ENCODE data around the gene ACTL6B. TPM values are rescaled to one million over a fixed set of nuclear protein-coding genes. Genes with fewer than 3 reads are reported as not detected.

ACTL6B gene
- total and polyA plus RNA-seq, 2 of the 13 experiments (the other 11 are each of a cell fraction or from before 2014, with no cell fraction given) = not detected

- TF ChIP-seq, protein P1, sequence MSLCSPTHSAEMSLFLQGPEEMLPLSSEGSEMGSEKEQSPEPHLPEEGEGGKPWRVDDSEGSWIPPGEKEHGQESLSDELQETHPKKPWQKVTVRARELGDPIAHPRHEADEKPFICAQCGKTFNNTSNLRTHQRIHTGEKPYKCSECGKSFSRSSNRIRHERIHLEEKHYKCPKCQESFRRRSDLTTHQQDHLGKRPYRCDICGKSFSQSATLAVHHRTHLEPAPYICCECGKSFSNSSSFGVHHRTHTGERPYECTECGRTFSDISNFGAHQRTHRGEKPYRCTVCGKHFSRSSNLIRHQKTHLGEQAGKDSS (CRISPR knock-in tag; IDR thresholded peaks at IDR 0.05; ENCODE audit: borderline replicate concordance, low read depth) = 0 out of 2 replicates have a peak, but pooled peaks have one; percentile 27
- peak; percentile 74 for TF ChIP-seq ELF1 (CRISPR knock-in tag; IDR thresholded peaks at IDR 0.05)
- TF ChIP-seq, protein P2, sequence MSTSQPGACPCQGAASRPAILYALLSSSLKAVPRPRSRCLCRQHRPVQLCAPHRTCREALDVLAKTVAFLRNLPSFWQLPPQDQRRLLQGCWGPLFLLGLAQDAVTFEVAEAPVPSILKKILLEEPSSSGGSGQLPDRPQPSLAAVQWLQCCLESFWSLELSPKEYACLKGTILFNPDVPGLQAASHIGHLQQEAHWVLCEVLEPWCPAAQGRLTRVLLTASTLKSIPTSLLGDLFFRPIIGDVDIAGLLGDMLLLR (CRISPR knock-in tag; IDR thresholded peaks at IDR 0.05) = no peak
- no peak for TF ChIP-seq ZNF850 (CRISPR knock-in tag; conservative IDR thresholded peaks at IDR 0.05)
- TF ChIP-seq ZNF619 (CRISPR knock-in tag; IDR thresholded peaks at IDR 0.05) = no peak
- peak; percentile 91 for TF ChIP-seq TFE3 (CRISPR knock-in tag; IDR thresholded peaks at IDR 0.05)
- no peak for TF ChIP-seq KLF13 (CRISPR knock-in tag; IDR thresholded peaks at IDR 0.05)
- TF ChIP-seq PHB2 (IDR thresholded peaks at IDR 0.05; ENCODE audit: partially characterized antibody) = no peak
- TF ChIP-seq ZBTB42 (CRISPR knock-in tag; IDR thresholded peaks at IDR 0.05) = no peak
- TF ChIP-seq ZNF17 (CRISPR knock-in tag; IDR thresholded peaks at IDR 0.05) = no peak
- no peak for TF ChIP-seq CBX2 (IDR thresholded peaks at IDR 0.05; ENCODE audit: low read depth, low read length)
- no peak for TF ChIP-seq CBX2 (CRISPR knock-in tag; IDR thresholded peaks at IDR 0.05; ENCODE audit: low read depth)
- no peak for TF ChIP-seq HNRNPK (IDR thresholded peaks at IDR 0.05; ENCODE audit: low read depth, low read length, poor library complexity, severe bottlenecking)
- TF ChIP-seq ZNF614 (CRISPR knock-in tag; IDR thresholded peaks at IDR 0.05; ENCODE audit: borderline replicate concordance) = peak; percentile 44; the same call in 1 of the 2 replicates
- no peak for TF ChIP-seq FOXC1 (CRISPR knock-in tag; IDR thresholded peaks at IDR 0.05; ENCODE audit: borderline replicate concordance)
- 0 out of 2 replicates have a peak, but pooled peaks have one; percentile 43 for TF ChIP-seq GFI1 (CRISPR knock-in tag; IDR thresholded peaks at IDR 0.05; ENCODE audit: borderline replicate concordance)
- no peak; the same call in 1 of the 2 replicates for TF ChIP-seq MYNN (CRISPR knock-in tag; IDR thresholded peaks at IDR 0.05; ENCODE audit: low read depth)
- peak; percentile 64; the same call in 1 of the 2 replicates for TF ChIP-seq ATF7-NPFF (CRISPR knock-in tag; IDR thresholded peaks at IDR 0.05; ENCODE audit: low read depth)
- no peak for TF ChIP-seq EEA1 (CRISPR knock-in tag; IDR thresholded peaks at IDR 0.05; ENCODE audit: borderline replicate concordance)
- TF ChIP-seq ZSCAN12 (CRISPR knock-in tag; IDR thresholded peaks at IDR 0.05) = no peak
- no peak for TF ChIP-seq PAX8 (CRISPR knock-in tag; IDR thresholded peaks at IDR 0.05; ENCODE audit: borderline replicate concordance)
- TF ChIP-seq ZNF232 (CRISPR knock-in tag; IDR thresholded peaks at IDR 0.05; ENCODE audit: borderline replicate concordance) = no peak
- TF ChIP-seq ETV6 (CRISPR knock-in tag; conservative IDR thresholded peaks at IDR 0.05) = 0 out of 2 replicates have a peak, but pooled peaks have one; percentile 46
- TF ChIP-seq ZFP37 (CRISPR knock-in tag; IDR thresholded peaks at IDR 0.05; ENCODE audit: borderline replicate concordance) = no peak
- TF ChIP-seq ZNF225 (CRISPR knock-in tag; IDR thresholded peaks at IDR 0.05) = no peak; the same call in 1 of the 2 replicates
- TF ChIP-seq ZNF616 (CRISPR knock-in tag; IDR thresholded peaks at IDR 0.05; ENCODE audit: low read depth) = no peak
- no peak for TF ChIP-seq ZNF709 (CRISPR knock-in tag; IDR thresholded peaks at IDR 0.05)
- peak; percentile 44 for TF ChIP-seq FOXA3 (CRISPR knock-in tag; IDR thresholded peaks at IDR 0.05)
- TF ChIP-seq MEIS2 (CRISPR knock-in tag; IDR thresholded peaks at IDR 0.05) = peak; percentile 59
- TF ChIP-seq NFRKB (IDR thresholded peaks at IDR 0.05) = no peak
- TF ChIP-seq HCFC1 (IDR thresholded peaks at IDR 0.05; ENCODE audit: low read depth, low read length) = no peak
These were observed 17.2 kb upstream of the ACTL6B start, which contains the start of gene GNB2 (continued) for GRCh38 chr7:100673302-100673941.
